Suprapubic skin (tissue), 4 donors: ENCODE data around the gene CHST12. TPM values are rescaled to one million over a fixed set of nuclear protein-coding genes. Genes with fewer than 3 reads are reported as not detected.
"Not testable (repeated sequence)": the region's sequence is repeated elsewhere in the genome, so short reads cannot be mapped to it uniquely, and the experiment has no call there.

ENCODE experiments used
- DNase-seq, 2 donors: peaks; one replicate each; pipeline ENCODE4 v3.0.0-alpha.2; 2019; ENCODE audit warnings: low spot score in 2 of 2
- H3K27ac ChIP-seq: fragments of 200-600 bp; sonication (generic); one replicate; pipeline ENCODE4 v1.5.1; 2019
- H3K27me3 ChIP-seq: fragments of 200-600 bp; sonication (generic); one replicate; pipeline ENCODE4 v1.5.1; 2019
- H3K36me3 ChIP-seq: fragments of 200-600 bp; sonication (generic); one replicate; pipeline ENCODE4 v1.5.1; 2019
- H3K4me1 ChIP-seq: fragments of 200-600 bp; sonication (generic); one replicate; pipeline ENCODE4 v1.5.1; 2019
- H3K4me3 ChIP-seq: fragments of 200-600 bp; sonication (generic); one replicate; pipeline ENCODE4 v1.5.1; 2019; ENCODE audit warnings: mild to moderate bottlenecking
- H3K9me3 ChIP-seq: fragments of 200-600 bp; sonication (generic); one replicate; pipeline ENCODE4 v1.5.1; 2019
- CTCF ChIP-seq, 2 donors: fragments of 200-600 bp in 1 of 2; fragments of 450-650 bp in 1 of 2; sonication (generic) in 1 of 2; IDR thresholded peaks; one replicate each; pipeline ENCODE4 v1.5.1; 2016 to 2019; ENCODE audit warnings: antibody characterized with exemption in 2 of 2, mild to moderate bottlenecking in 1 of 2, moderate library complexity in 1 of 2
- EP300 ChIP-seq: sonication (generic); formaldehyde crosslinking; IDR thresholded peaks from one replicate; pipeline ENCODE4 v1.6.1; 2017; ENCODE audit warnings: antibody characterized with exemption
- POLR2A ChIP-seq, 2 donors: fragments of 450-650 bp; IDR thresholded peaks; one replicate each; pipeline ENCODE4 v1.6.1; 2017; ENCODE audit warnings: antibody characterized with exemption in 2 of 2, mild to moderate bottlenecking in 2 of 2, moderate library complexity in 2 of 2
- POLR2AphosphoS5 ChIP-seq, 3 donors: sonication (generic); formaldehyde crosslinking; IDR thresholded peaks; one replicate each; pipeline ENCODE4 v1.6.1; 2017; ENCODE audit warnings: antibody characterized with exemption in 3 of 3
- WGBS: methylation state at CpG from one replicate; pipeline ENCODE4 v1.1.5; 2018; 5-methylcytosine and 5-hydroxymethylcytosine counted together
- total RNA-seq, 4 donors: library from RNA; depleted of rRNA; stranded (reverse); fragments of >200 nt; gene quantifications; one replicate each; pipeline ENCODE4 v1.1.0, GENCODE V29; 2016

Gene CHST12
- total RNA-seq, 4 donors from 2014 or later = 9.9 to 55.8 (median 24.5) TPM

DNA sequence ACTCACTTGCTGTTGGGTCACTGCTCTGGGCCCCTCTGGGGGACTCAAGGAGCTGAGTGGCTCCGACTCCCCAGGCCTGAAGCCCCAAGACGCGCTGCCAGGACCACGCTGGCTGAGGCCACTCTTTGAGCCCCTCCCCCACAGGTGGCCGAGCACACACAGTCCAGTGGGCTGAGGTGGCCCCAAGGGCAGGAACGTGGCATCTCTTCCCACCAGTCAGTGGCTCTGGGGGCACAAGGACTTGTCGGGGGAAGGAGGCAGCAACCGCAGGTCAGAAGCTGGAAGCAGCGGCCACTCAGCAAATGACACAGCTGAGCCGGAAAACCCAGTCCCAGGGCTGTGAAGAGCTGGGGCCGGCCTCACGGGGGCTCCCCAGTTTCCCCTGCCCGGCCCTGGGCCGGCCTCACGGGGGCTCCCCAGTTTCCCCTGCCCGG lies 48.7 kb downstream of the CHST12 start:
- H3K27me3 ChIP-seq = no peaks in the 10 kb centered on the region
- TF ChIP-seq EP300 (no peak), CTCF (IDR thresholded peaks at IDR 0.05) (no peak), POLR2A (IDR thresholded peaks at IDR 0.05) (no peak), POLR2AphosphoS5 (IDR thresholded peaks at IDR 0.05) (no peak)
- peak in 1 of 2 donors; percentile 60 for DNase-seq
- H3K4me1 ChIP-seq = peaks cover 20% of the 10 kb centered on the region
- no peak overlapping the region for H3K27ac ChIP-seq
- no peaks in the 10 kb centered on the region for H3K9me3 ChIP-seq
- WGBS = no CpG with 5 or more reads among the region's 16 CpGs
- H3K36me3 ChIP-seq = peaks cover under 1% of the 10 kb centered on the region
- H3K4me3 ChIP-seq = peak overlapping the region; percentile 37

DNA sequence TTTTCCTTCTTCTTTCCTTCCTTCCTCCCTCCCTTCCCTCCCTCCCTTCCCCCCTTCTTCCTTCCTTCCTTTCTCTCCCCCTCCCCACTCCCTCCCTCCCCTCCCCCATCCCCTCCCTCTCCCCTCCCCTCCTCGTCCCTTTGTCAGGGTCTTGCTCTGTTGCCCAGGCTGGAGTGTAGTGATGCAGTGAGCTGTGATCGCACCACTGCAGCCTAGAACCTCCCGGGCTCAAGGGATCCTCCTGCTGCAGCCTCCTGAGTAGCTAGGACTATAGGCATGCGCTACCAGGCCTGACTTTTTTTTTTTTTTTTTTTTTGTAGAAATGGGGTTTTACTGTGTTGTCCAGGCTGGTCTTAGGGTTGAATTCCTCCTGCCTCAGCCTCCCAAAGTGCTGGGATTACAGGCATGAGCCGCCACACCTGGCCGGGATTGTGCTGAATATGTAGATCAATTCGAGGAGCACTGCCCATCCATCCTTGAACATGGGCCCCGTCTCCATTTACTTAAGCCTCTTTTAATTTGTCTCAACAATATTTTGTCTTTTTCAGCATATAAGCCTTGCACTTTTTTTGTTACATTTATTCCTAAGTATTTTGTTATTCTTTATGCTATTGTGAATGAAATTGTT lies 49.3 kb downstream of the CHST12 start:
- Histone ChIP-seq H3K36me3 (no peaks in the 10 kb centered on the region), H3K9me3 (no peaks in the 10 kb centered on the region), H3K27ac (no peak overlapping the region), H3K4me1 (peaks cover 20% of the 10 kb centered on the region), H3K4me3 (no peak overlapping the region), H3K27me3 (no peaks in the 10 kb centered on the region)
- DNase-seq = no peak
- no peak for TF ChIP-seq EP300
- no peak for TF ChIP-seq CTCF (IDR thresholded peaks at IDR 0.05)
- no peak for TF ChIP-seq POLR2AphosphoS5 (IDR thresholded peaks at IDR 0.05)
- no peak for TF ChIP-seq POLR2A (IDR thresholded peaks at IDR 0.05)
- 91% methylated on average over 7 of the region's 8 CpGs for WGBS

- H3K4me3 ChIP-seq, DNase-seq, H3K36me3 ChIP-seq, H3K9me3 ChIP-seq, H3K27ac ChIP-seq, H3K27me3 ChIP-seq: not testable (repeated sequence)
- 100% methylated on average over 3 of the region's 3 CpGs for WGBS
- H3K4me1 ChIP-seq = peaks cover 20% of the 10 kb centered on the region
Observed at GRCh38 chr7:2453849-2454248, 50.4 kb downstream of the CHST12 start.

GRCh38 chr7:2459674-2460073 lies 56.3 kb downstream of the CHST12 start:
- Histone ChIP-seq H3K36me3 (no peaks in the 10 kb centered on the region), H3K27me3 (no peaks in the 10 kb centered on the region), H3K27ac (no peak overlapping the region), H3K9me3 (no peaks in the 10 kb centered on the region), H3K4me3 (no peak overlapping the region), H3K4me1 (no peaks in the 10 kb centered on the region)
- WGBS = 87% methylated on average over 8 of the region's 8 CpGs
- TF ChIP-seq EP300 = no peak
- TF ChIP-seq POLR2A (IDR thresholded peaks at IDR 0.05) = no peak
- no peak for TF ChIP-seq CTCF (IDR thresholded peaks at IDR 0.05)
- no peak for TF ChIP-seq POLR2AphosphoS5 (IDR thresholded peaks at IDR 0.05)
- no peak for DNase-seq

GRCh38 chr7:2460188-2460587 lies 56.8 kb downstream of the CHST12 start:
- Histone ChIP-seq H3K36me3 (no peaks in the 10 kb centered on the region), H3K4me1 (no peaks in the 10 kb centered on the region), H3K4me3 (no peak overlapping the region), H3K9me3 (no peaks in the 10 kb centered on the region), H3K27me3 (no peaks in the 10 kb centered on the region), H3K27ac (no peak overlapping the region)
- 87% methylated on average over 3 of the region's 23 CpGs for WGBS
- no peak for DNase-seq
- TF ChIP-seq CTCF (IDR thresholded peaks at IDR 0.05) (no peak), POLR2AphosphoS5 (IDR thresholded peaks at IDR 0.05) (no peak), POLR2A (IDR thresholded peaks at IDR 0.05) (no peak), EP300 (no peak)

- DNase-seq = no peak
- H3K27ac ChIP-seq = no peak overlapping the region
- H3K36me3 ChIP-seq = no peaks in the 10 kb centered on the region
- TF ChIP-seq POLR2AphosphoS5 (IDR thresholded peaks at IDR 0.05) = no peak
- TF ChIP-seq EP300 = no peak
- TF ChIP-seq CTCF (IDR thresholded peaks at IDR 0.05) = no peak
- TF ChIP-seq POLR2A (IDR thresholded peaks at IDR 0.05) = no peak
- H3K4me1 ChIP-seq = no peaks in the 10 kb centered on the region
- no peak overlapping the region for H3K4me3 ChIP-seq
- H3K27me3 ChIP-seq = no peaks in the 10 kb centered on the region
- 60% methylated on average over 3 of the region's 6 CpGs for WGBS
- H3K9me3 ChIP-seq = no peaks in the 10 kb centered on the region
Observed at GRCh38 chr7:2460641-2461040, 57.2 kb downstream of the CHST12 start.
